Stomach (tissue), 4 donors: Measurements from ENCODE around the gene CCBE1.

Experiments
- CTCF ChIP-seq, 7 experiments: fragments of 450-650 bp in 4 of 7; fragments of 200-600 bp in 3 of 7; sonication (generic) in 3 of 7; IDR thresholded peaks; one replicate each; pipeline ENCODE4 v1.5.1; 2016 to 2019; ENCODE audit warnings: antibody characterized with exemption in 7 of 7, control low read depth in 2 of 7, mild to moderate bottlenecking in 1 of 7
- EP300 ChIP-seq: sonication (generic); formaldehyde crosslinking; IDR thresholded peaks from one replicate; pipeline ENCODE4 v1.6.1; 2017; ENCODE audit warnings: antibody characterized with exemption

GRCh38 chr18:59700535-59700967 lies 3.3 kb upstream of the CCBE1 start:
- TF ChIP-seq CTCF (IDR thresholded peaks at IDR 0.05) (no peak), EP300 (no peak)
